NCI-H2227 (cell line): ENCODE measurements around the gene KRTAP20-2.

Source experiments
- DNase-seq: peaks from one replicate; lab custom pipeline; 2025; ENCODE audit not compliant: unreplicated experiment; lab: John Stamatoyannopoulos, UW

The KRTAP20-2 gene

GRCh38 chr21:30634906-30635305 lies at the start of gene KRTAP20-2:
Gene KRTAP20-2, plus strand, starts transcription at chr21:30635206. Its CDS starts 58 bp downstream, at chr21:30635264.
- no peak for DNase-seq

GRCh38 chr21:30590297-30590696 lies 44.7 kb upstream of the KRTAP20-2 start, which contains the start of gene KRTAP22-2:
Gene KRTAP22-2, minus strand, starts transcription at chr21:30590397.
- no peak for DNase-seq

GRCh38 chr21:30592140-30592539 lies 42.9 kb upstream of the KRTAP20-2 start, which contains the start of gene KRTAP6-3:
Gene KRTAP6-3, plus strand, starts transcription at chr21:30592440. Its CDS starts 6 bp downstream, at chr21:30592446.
- DNase-seq, result no peak

- no peak for DNase-seq
Observed at GRCh38 chr21:30598802-30599201, 36.2 kb upstream of the KRTAP20-2 start, which contains the start of gene KRTAP6-2. Gene KRTAP6-2, minus strand, starts transcription at chr21:30598902. Its CDS starts 28 bp downstream, at chr21:30598874.

- no peak for DNase-seq
Observed at GRCh38 chr21:30600787-30601186, 34.2 kb upstream of the KRTAP20-2 start, which contains the start of gene KRTAP22-1. Gene KRTAP22-1, plus strand, starts transcription at chr21:30601087.

- no peak for DNase-seq
Observed at GRCh38 chr21:30605968-30606367, 29.0 kb upstream of the KRTAP20-2 start.

- DNase-seq, result no peak
Observed at GRCh38 chr21:30612132-30612531, 22.9 kb upstream of the KRTAP20-2 start.

- DNase-seq, result no peak
Observed at GRCh38 chr21:30613836-30614235, 21.2 kb upstream of the KRTAP20-2 start, which contains the start of gene KRTAP6-1. Gene KRTAP6-1, minus strand, starts transcription at chr21:30613930. Its CDS starts 26 bp downstream, at chr21:30613904.

GRCh38 chr21:30615199-30615598 lies 19.8 kb upstream of the KRTAP20-2 start:
- DNase-seq, result no peak

GRCh38 chr21:30616125-30616524 lies 18.9 kb upstream of the KRTAP20-2 start, which contains the start of gene KRTAP20-1:
Gene KRTAP20-1, plus strand, starts transcription at chr21:30616425. Its CDS starts 30 bp downstream, at chr21:30616455.
- no peak for DNase-seq

- no peak for DNase-seq
Observed at GRCh38 chr21:30620080-30620479, 14.9 kb upstream of the KRTAP20-2 start.

GRCh38 chr21:30620522-30620921 lies 14.5 kb upstream of the KRTAP20-2 start, which contains the start of gene KRTAP20-4:
Gene KRTAP20-4, plus strand, starts transcription at chr21:30620627.
- no peak for DNase-seq

GRCh38 chr21:30623362-30623761 lies 11.6 kb upstream of the KRTAP20-2 start:
- no peak for DNase-seq

GRCh38 chr21:30625449-30626165 lies 9.4 kb upstream of the KRTAP20-2 start:
- no peak for DNase-seq

GRCh38 chr21:30628109-30628508 lies 6.9 kb upstream of the KRTAP20-2 start:
- DNase-seq, result no peak

- DNase-seq, result no peak
Observed at GRCh38 chr21:30629200-30629599, 5.8 kb upstream of the KRTAP20-2 start.

- no peak for DNase-seq
Observed at GRCh38 chr21:30638686-30639085, 3.7 kb downstream of the KRTAP20-2 start.

GRCh38 chr21:30642564-30642963 lies 7.6 kb downstream of the KRTAP20-2 start, which contains the start of gene KRTAP20-3:
Gene KRTAP20-3, plus strand, starts transcription at chr21:30642864.
- no peak for DNase-seq

- DNase-seq, result no peak
Observed at GRCh38 chr21:30646904-30647414, 12.0 kb downstream of the KRTAP20-2 start.

- no peak for DNase-seq
Observed at GRCh38 chr21:30652891-30653290, 17.9 kb downstream of the KRTAP20-2 start.

GRCh38 chr21:30668776-30669175 lies 33.8 kb downstream of the KRTAP20-2 start:
- no peak for DNase-seq
